Epithelial cell of proximal tubule (primary cell): ENCODE data around the gene SOCS3. TPM values are rescaled to one million over a fixed set of nuclear protein-coding genes. Genes with fewer than 3 reads are reported as not detected.

ENCODE experiments used
- DNase-seq: peaks from one replicate; pipeline ENCODE4 v3.0.0-alpha.2; 2011; ENCODE audit warnings: low read depth
- H3K4me3 ChIP-seq: 2 replicates; pipeline ENCODE4 v1.5.1; 2011; ENCODE audit warnings: low read depth, mild to moderate bottlenecking, low read length
- CTCF ChIP-seq: conservative IDR thresholded peaks from 2 replicates; pipeline ENCODE4 v1.5.1; 2012; ENCODE audit warnings: low read depth, mild to moderate bottlenecking, low read length
- total RNA-seq: library from RNA; depleted of rRNA; stranded (reverse); fragments of >200 nt; gene quantifications from 2 replicates; pipeline ENCODE4 v1.2.3, GENCODE V29; 2015

Gene SOCS3
- total RNA-seq, 1 donor from 2014 or later, result 42.8 TPM

- no peak for TF ChIP-seq CTCF
- H3K4me3 ChIP-seq, result no peak overlapping the region
- DNase-seq, result no peak
Observed at GRCh38 chr17:78391843-78392242, 32.0 kb upstream of the SOCS3 start.

GRCh38 chr17:78391051-78391431 is 31.2 kb upstream of the SOCS3 start:
- no peak for TF ChIP-seq CTCF
- H3K4me3 ChIP-seq, result no peak overlapping the region
- DNase-seq, result no peak

- no peak overlapping the region for H3K4me3 ChIP-seq
- TF ChIP-seq CTCF, result peak; percentile 16
- DNase-seq, result no peak
Observed at GRCh38 chr17:78390241-78391050, 30.6 kb upstream of the SOCS3 start.

GRCh38 chr17:78387977-78388941 is 28.4 kb upstream of the SOCS3 start:
- H3K4me3 ChIP-seq, result no peak overlapping the region
- no peak for TF ChIP-seq CTCF
- DNase-seq, result no peak

GRCh38 chr17:78384479-78385175 is 24.8 kb upstream of the SOCS3 start:
- no peak for TF ChIP-seq CTCF
- no peak overlapping the region for H3K4me3 ChIP-seq
- no peak for DNase-seq

GRCh38 chr17:78383725-78384471 is 24.0 kb upstream of the SOCS3 start:
- TF ChIP-seq CTCF, result no peak
- DNase-seq, result no peak
- no peak overlapping the region for H3K4me3 ChIP-seq
